Fibroblast of villous mesenchyme (primary cell): ENCODE measurements around the gene MAP2K5. TPM values are rescaled to one million over a fixed set of nuclear protein-coding genes. Genes with fewer than 3 reads are reported as not detected.

Experiments
- DNase-seq: peaks from one replicate; pipeline ENCODE4 v3.0.0-alpha.2; 2010; ENCODE audit warnings: low read depth
- H3K4me3 ChIP-seq: 2 replicates; pipeline ENCODE4 v1.5.1; 2011; ENCODE audit warnings: low read depth, mild to moderate bottlenecking, low read length
- CTCF ChIP-seq: IDR thresholded peaks from 2 replicates; pipeline ENCODE4 v1.5.1; 2012; ENCODE audit warnings: low read depth, mild to moderate bottlenecking, low read length; ENCODE audit not compliant: insufficient read depth
- total RNA-seq: library from RNA; depleted of rRNA; stranded (reverse); fragments of >200 nt; gene quantifications from 2 replicates; pipeline ENCODE4 v1.2.3, GENCODE V29; 2012

The MAP2K5 gene
- total RNA-seq, 1 donor, result 6.9 TPM

GRCh38 chr15:67590191-67590590 lies 47.7 kb downstream of the MAP2K5 start:
- DNase-seq, result no peak
- TF ChIP-seq CTCF, result no peak
- no peak overlapping the region for H3K4me3 ChIP-seq

DNA sequence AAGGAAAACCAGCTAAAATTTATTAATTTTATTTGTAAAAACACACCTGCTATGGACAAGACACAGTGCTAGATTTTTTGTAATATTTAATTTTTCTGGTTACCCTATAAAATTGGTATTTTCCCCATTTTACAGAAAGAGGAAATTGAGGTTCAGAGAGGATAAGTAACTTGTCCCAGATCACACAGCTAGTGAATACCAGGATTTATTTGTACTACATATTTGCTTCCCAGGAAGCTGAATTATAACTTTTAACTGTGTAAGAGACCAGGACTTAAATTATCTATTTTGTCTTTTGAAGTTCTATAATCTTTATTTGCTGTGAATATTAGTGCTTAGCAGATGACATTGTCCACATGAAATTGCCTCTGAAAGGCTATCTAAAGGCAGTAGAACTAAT lies 49.7 kb downstream of the MAP2K5 start:
- TF ChIP-seq CTCF, result no peak
- no peak overlapping the region for H3K4me3 ChIP-seq
- no peak for DNase-seq

DNA sequence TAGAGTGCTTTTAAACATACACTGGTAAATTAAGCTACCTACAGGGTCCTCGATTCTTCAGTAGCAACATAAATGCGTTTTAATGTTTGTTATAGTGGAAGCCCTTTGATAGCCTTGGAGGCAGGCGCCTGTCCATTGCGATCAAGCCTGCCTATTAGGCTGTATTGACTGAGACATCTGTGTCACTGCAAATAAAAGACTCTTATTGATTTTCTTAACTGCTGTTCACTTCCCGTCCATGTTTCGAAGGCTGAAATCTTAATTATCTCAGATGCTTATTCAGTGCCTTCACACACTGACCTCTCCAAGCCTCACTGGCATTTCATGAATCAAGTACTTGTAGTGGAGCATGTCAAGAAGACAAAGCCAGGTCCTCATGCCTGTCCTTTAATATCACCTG lies 51.1 kb downstream of the MAP2K5 start:
- TF ChIP-seq CTCF, result no peak
- no peak overlapping the region for H3K4me3 ChIP-seq
- no peak for DNase-seq

- DNase-seq, result no peak
- no peak for TF ChIP-seq CTCF
- H3K4me3 ChIP-seq, result no peak overlapping the region
Measured at GRCh38 chr15:67594770-67595169, 52.3 kb downstream of the MAP2K5 start.

DNA sequence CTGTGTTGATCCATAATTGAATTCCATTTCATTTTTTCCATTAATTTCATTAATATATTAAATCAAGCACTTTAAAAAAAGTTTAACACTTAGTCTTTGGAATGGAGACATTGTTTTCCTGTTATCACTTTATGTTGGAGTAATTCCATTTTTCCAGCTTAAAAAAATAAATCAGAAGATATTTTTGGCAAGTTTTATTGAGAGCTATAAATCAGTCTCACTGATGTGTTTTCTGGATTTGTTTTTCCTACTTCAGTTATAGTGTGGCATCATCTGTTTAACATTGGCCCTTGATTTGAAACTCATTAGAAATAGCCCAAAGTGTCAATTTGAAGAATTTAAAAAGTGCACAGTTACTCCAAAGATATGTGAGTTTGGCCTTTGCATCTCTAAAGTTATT lies 53.1 kb downstream of the MAP2K5 start:
- no peak overlapping the region for H3K4me3 ChIP-seq
- TF ChIP-seq CTCF, result no peak
- no peak for DNase-seq

GRCh38 chr15:67601073-67601472 lies 58.6 kb downstream of the MAP2K5 start:
- DNase-seq, result peak; percentile 25
- TF ChIP-seq CTCF, result no peak
- H3K4me3 ChIP-seq, result no peak overlapping the region

DNA sequence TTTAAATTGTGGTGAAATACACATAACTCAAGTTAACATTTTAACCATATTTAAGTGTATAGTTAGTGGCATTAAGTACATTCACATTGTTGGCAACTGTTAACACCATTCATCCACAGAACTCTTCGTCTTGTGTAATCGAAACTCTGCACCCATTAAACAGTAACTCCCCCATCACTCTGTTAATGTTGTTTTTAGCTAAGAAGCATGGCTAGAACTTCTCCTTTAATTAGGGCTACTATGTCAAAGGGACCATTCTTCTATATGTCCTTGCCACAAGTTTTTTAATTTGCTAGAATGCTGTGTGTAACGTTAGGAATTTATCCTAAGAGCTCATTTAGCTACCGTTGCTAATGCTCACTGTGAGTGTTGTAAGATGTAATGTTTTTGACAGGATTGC lies 60.6 kb downstream of the MAP2K5 start:
- DNase-seq, result no peak
- TF ChIP-seq CTCF, result no peak

More for the DNA sequence above, 60.6 kb downstream of the MAP2K5 start:
- no peak overlapping the region for H3K4me3 ChIP-seq
